NCI-H1092 (cell line): ENCODE results near the gene SLC25A27.

ENCODE experiments used
- DNase-seq: peaks from one replicate; lab custom pipeline; 2025; lab: John Stamatoyannopoulos, UW

Gene SLC25A27

DNA sequence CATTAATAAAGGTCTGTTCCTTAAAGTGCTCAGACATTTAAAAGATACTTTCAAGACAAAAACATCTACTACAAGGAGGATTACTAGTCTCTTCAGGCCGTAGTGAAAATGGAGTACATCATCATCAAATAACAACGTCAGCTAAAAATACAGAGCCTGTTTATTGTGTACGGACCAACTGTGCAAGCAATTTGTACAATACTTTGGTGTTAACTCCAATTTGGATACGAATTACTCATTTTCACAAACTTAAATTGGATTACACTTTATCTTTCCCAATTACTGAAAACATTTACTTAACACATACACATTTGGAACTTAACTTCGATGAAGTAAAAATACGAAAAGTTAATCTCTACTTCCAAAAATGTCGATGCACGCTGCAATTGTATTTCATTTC is 959 bp upstream of the SLC25A27 start:
- DNase-seq: no peak

DNA sequence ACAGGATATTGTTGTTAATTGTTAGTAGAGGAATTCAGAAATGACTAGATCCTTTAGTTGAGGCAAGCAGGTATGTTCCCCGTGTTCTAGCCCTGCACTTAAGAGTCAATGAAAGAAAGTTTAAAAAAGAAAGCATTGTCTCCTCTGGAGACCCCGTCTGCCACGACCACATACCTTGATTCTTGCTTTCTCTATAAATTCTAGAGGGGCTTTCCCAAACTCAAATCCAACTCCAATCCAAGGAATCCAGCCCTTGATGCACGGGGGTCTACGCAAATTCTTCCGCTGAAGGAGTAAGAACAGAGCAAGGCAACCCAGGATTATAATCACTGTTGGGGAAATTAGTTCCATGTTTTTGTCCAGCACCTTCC is 558 bp upstream of the SLC25A27 start:
- no peak for DNase-seq

DNA sequence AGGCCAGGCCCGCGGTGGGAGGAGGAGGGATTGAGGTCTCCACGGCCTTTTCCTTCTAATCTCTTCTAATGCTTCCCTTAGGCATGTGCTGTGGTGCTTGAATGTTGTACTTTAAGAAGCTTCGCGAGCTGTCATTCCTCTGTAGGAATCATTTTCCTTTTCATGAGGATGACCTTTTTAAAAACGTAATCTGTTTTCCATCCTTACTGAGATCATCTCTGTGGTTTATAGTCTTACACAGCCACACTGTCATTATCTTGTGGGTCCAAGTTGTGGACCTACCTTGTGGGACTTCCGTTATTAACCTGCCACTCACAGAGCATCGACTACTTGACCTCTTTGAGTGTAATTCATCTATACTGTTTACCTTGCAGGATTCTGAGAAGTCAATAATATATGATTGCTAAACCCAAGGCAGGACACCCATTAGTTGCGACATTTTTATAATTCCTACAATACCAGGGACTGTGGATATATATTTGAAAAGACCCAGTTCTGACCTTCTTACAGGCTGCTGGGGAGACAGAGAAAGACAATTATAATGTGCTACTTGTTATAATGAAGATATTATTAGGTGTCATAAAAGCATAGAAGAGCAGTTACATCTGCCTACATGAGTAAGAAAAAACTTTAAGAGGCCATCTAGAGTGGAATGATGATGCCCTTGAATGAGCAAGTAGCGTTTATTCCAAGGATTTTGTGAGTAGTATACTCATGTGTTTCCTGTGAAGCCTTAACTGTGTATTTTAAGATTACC is 842 bp downstream of the SLC25A27 start:
- no peak for DNase-seq

DNA sequence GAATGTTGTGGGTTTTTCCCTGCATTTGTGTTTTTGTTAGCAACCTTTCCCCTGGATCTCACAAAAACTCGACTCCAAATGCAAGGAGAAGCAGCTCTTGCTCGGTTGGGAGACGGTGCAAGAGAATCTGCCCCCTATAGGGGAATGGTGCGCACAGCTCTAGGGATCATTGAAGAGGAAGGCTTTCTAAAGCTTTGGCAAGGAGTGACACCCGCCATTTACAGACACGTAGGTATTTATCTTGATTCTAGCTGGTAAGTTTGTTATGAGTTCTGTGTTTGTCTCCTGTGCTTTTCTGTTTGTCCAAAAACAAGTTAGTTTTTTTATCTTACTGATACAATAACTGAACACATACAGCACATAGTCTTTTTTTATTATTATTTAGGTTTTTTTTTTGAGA is 3.0 kb downstream of the SLC25A27 start:
- no peak for DNase-seq

DNA sequence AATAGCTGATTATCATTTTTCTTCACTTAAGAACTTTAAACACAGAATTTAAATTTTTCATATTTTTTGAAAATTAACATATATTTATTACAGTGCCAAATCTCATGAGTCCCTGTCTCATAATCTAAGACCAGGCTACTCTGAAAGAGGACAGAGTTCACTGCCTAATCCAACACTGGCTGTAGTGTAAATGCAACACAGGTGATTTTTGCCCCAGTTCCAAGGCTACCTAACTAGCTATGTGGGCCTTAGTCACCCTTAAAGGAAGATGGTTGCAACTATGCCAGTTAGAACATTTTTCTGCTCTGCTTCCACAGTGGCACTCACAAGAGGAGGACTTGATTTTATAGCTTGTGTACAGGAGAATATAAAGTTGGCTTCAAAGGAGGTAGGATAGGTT is 4.9 kb downstream of the SLC25A27 start:
- no peak for DNase-seq

DNA sequence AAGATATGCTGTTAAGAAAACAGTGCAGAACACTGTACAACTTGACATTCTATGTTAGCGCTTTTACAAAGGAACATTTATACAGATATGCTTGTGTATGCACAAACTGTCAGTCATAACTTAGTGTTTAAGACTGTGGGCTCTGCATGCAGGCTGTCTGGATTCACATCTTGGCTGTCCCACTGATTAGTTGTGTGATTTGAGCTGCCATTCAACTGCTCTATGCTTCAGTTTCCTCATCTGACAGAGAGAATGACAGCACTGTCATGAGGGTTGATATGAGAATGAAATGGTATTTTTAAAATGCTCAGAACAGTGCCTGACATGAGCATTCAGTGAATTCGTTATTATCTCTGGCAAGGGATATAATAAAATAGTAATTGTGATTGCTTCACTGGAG is 8.7 kb downstream of the SLC25A27 start:
- DNase-seq: no peak

DNA sequence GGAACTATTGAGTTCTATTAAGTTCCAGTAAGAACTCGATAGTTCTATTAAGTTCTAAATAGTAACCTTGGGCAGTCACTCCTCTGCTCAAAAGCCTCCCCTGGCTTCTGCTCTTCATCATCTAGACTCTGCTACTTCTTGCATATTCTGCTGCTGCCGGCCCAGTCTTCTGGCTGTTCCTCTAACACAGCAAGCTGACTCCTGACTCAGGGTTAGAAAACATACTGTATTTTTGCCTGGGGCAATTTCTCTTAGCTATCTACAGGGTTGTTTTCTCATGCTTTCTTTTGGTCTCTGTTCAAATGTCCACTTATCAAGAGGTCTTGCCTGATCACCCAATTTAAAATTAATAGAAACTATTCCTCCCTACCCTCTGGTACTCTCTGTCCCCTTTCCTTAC is 14.6 kb downstream of the SLC25A27 start:
- no peak for DNase-seq

DNA sequence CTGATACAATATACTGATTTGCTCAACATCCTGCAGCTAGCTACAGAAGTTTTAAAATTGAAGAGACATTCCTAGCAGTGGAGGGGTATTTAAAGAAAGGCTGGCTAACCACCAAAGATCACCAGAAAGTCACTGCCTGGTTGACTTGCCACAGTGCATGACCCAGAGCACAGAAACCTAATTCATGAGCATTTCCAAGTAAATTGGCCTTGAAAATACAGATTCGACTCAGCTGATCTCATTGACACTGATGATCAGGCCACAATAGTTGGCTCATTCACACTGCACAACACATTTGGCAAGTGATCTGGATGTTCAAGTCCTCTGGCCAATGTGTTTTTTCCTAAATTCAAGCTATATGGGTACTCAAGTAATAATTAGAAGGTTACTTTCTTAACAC is 21.6 kb downstream of the SLC25A27 start:
- DNase-seq: no peak

DNA sequence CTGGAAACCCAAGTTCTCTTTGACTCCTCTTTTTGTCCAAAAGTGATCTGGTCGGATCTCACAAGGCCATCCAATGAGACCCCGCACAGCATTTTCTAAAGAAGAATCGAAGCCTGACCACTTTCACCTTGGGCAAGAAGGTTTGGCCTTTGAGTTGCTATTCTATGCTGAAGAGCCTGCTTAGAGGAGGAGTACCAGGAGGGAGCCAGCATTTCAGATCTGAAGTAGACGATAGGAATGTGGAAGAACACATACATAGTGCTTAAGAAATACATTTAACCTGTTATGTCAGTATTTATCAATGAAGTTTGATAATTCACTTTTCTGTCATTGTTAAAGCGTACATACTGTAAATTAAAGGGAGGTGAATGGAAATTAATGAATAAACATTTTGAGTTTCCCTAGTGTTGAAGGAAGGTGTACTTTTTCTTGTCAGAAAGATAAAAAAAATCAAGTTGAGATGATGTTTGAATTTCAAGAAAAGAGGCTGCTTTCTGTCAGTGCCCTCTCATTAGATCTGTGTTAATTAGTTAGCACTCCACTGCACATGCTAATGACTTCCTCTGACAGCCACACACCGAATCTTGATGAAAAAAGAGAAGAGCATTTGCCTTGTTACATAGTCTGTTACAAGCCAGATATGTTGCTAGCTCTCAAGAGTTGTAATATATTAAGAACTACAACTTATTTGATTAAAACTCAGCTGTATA is 24.0 kb downstream of the SLC25A27 start:
- DNase-seq: no peak

DNA sequence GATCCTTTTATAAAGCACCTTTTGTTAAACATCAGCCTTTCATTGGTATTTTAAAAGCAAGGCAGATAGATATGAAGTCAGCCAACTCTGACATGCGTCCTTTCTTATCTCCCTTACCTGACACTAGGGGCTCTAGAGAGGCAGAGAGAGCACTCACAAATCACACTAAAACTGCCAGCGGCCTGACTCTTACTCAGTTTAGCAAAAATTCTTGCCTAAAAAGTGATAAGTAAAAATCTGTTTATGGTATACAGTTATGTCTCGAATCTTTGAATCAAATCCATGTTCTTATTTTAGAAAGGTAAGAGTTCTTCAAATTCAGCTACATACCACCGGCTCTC is 24.5 kb downstream of the SLC25A27 start:
- DNase-seq: no peak

DNA sequence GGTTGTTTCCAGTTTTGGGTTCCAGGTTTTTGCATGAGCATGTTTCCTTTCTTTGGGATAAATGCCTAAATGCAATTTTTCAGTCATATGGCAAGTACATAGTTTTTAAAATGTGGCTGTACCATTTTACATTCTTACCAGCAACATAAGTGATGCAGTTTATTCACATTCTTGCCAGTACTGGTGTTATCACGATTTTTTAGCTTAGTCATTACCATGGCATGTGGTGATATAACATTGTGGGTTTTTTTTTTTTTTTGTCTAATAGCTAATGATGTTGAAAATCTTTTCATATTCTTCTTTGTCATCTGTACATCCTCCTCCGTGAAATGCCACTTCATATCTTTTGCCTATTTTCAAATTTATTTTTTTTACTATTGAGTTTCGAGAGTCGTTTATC is 32.0 kb downstream of the SLC25A27 start:
- DNase-seq: no peak

DNA sequence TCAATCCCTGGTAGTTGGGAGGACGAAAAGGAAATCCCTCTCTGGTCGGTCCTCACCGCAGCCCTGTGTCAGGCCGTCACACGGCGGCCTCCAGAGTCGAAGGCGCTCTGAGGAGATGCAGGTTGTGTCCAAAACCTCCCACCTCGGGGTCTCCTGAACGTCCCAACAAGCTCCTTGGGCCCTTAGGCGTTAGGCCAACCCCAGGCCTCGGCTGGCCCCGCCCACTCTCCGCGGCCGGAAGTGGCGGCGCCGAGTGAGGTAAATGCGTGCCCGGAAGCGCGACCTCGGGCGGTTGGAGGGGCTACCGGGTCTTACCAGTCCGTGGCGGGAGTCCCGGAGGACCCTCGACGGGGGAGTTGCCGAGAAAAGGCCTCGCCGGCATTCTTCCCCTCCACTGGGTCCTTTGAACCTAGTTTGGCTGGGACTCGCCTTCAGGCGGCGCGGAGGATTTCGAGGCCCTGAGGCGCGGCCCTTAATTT is 34.9 kb downstream of the SLC25A27 start, which contains the start of gene TDRD6:
TDRD6 (plus strand) TSS at position 267 of the 479 bp plus-strand sequence. CDS start 244 bp downstream, outside the sequence.
- no peak for DNase-seq

DNA sequence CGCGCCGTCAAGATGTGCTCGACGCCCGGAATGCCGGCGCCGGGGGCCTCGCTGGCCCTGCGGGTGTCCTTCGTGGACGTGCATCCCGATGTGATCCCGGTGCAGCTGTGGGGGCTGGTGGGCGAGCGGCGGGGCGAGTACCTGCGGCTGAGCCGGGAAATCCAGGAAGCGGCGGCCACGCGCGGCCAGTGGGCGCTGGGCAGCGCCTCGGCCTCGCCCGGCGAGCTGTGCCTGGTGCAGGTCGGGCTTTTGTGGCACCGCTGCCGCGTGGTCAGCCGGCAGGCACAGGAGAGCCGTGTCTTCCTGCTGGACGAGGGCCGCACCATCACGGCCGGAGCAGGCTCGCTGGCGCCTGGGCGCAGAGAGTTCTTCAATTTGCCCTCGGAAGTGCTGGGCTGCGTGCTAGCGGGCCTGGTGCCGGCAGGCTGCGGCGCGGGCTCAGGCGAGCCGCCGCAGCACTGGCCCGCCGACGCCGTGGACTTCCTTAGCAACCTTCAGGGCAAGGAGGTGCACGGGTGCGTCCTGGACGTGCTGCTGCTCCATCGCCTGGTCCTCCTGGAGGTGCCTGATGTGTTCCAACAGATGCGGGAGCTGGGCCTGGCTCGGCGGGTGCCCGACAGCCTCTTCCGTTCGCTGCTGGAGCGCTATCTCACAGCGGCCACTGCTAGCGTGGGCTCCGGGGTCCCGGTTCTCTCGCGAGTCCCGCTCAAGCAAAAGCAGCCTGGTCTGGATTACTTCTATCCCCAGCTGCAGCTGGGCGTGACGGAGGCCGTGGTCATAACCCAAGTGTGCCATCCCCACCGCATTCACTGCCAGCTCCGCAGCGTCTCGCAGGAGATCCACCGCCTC is 35.6 kb downstream of the SLC25A27 start:
- no peak for DNase-seq

DNA sequence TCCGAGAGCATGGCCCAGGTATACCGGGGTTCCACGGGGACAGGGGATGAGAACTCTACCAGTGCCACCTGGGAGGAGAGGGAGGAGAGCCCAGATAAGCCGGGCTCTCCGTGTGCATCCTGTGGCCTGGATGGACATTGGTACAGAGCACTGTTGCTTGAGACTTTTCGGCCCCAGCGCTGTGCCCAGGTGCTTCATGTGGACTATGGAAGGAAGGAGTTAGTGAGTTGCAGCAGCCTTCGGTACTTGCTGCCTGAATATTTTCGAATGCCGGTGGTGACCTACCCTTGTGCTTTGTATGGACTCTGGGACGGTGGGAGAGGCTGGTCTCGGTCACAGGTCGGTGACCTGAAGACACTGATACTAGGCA is 36.2 kb downstream of the SLC25A27 start:
- no peak for DNase-seq

DNA sequence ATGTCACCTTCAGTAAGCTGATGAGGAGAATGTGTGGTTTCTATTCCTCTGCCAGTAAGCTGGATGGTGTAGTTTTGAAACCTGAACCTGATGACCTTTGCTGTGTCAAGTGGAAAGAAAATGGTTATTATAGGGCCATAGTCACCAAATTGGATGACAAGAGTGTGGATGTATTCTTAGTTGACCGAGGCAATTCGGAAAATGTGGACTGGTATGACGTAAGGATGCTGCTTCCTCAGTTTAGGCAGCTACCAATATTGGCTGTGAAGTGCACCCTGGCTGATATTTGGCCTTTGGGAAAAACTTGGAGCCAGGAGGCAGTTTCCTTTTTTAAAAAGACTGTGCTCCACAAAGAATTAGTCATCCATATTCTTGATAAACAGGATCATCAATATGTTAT is 36.9 kb downstream of the SLC25A27 start:
- no peak for DNase-seq

DNA sequence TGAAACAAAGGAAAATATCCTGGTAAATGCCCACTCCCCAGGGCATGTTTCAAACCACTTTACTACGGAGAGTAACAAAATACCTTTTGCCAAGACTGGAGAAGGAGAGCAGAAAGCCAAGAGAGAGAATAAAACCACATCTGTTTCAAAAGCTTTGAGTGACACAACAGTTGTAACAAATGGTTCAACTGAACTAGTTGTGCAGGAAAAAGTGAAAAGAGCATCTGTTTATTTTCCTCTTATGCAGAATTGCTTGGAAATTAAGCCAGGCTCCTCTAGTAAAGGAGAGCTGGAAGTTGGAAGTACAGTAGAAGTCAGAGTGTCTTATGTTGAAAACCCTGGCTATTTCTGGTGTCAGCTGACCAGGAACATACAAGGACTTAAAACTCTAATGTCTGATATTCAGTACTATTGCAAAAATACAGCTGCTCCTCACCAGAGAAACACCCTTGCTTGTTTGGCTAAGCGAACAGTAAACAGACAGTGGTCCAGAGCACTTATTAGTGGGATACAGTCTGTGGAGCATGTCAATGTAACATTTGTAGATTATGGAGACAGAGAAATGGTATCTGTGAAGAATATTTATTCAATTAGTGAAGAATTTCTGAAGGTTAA is 37.5 kb downstream of the SLC25A27 start:
- DNase-seq: no peak

DNA sequence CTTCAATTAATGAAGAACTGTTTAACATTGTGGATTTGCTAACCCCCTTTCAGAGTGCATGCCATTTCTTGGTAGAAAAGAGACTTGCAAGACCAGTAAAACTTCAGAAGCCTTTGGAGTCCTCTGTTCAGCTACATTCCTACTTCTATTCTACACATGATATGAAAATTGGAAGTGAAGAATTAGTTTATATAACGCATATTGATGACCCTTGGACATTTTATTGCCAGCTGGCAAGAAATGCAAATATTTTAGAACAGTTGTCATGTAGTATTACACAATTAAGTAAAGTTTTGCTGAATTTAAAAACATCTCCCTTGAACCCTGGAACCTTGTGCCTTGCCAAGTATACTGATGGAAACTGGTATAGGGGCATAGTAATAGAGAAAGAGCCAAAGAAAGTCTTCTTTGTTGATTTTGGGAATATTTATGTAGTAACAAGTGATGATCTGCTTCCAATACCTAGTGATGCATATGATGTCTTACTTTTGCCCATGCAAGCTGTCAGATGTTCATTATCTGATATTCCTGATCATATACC is 38.2 kb downstream of the SLC25A27 start:
- DNase-seq: no peak

DNA sequence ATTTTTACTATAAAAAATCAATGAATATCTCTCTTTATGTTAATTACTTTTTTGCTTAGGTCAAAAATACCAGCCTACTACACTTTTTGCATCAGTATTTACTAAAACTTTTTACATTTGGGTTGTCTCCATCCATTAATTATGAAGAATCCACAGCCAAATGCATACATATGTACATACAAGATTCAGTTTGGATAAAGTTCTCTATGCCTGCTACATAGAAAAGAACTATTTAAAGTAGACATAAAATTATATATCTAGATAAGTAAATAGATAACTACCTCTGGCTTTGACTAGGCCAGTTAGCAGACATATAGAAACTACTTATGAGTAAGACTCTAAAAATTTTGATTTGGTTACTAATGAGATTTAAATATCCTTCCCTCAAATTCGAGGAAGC is 47.2 kb downstream of the SLC25A27 start:
- no peak for DNase-seq

DNA sequence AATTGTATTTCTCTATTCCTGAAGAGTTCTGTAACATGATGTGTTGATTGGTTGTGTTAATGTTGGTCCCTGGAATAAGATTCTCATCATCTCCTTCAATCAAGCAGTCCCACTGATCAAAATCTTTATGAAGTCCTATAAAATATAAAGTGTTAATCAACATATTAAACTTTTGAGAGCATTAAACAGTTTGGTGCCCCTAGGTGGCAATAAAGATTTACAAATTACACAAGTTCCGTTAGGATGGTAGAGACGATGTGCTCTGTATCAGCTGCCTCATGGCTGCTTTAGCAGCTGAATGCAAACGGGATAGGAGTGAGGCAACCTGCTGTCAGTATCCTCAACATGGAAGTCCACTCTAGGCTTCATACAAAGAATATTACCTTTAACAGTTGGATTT is 51.8 kb downstream of the SLC25A27 start:
- DNase-seq: no peak

DNA sequence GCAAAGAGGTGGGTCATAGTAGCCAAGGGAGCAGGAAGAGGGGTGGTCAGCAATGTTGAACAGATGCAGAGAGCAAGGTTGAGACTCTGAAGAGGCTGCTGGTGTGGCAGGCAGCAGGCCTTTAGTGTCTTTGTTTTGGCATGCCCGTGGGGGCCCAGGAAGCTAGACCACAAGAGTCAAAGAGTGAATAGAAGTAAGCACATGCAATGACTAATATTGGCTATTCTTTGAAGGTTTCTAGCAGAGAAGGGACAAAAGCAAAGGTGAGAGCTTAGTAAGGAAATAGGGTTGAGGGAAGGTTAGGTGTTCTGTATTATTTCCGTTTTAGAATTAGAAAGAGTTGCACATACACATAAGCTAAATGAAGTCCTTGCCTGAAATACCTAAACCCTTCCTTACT is 53.7 kb downstream of the SLC25A27 start:
- no peak for DNase-seq

DNA sequence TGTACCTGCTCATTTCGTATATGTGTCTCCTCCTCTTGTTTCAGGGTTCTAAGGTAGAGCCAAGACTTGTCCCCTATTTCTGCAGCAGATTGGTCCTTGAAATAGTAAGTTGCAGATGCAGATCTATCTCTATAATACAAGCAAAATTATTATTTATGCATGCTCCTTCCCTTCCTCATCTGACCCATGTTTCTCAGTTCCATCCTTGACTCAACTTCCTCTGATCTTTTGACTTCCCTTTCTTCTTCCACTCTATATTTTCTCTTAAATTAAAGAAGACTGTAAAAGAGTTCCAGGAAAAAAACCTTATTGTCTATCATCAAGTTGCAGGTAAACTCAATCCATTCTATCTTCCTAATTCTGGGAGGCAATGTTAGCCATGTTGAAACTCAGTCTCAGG is 58.7 kb downstream of the SLC25A27 start:
- DNase-seq: no peak

DNA sequence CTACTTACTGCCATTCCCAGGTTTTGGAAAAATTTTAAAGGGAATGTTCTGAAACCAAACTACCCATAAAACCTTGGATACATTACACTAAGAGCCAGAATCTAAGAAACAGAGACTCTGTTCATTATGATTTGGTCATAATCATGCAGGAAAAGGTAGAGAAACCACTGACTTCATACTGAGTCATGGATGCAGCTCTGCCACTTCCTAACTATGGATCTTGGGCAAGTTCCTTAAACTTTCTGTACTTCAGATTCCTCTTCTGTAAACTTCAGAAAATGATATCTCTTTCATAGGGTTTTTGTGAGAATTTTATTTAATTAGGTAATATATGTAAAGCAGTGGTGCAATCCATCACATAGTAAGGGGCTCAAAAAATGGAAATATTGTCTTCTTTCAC is 62.4 kb downstream of the SLC25A27 start:
- no peak for DNase-seq
